ENCODE results near the gene GCHFR. TPM values are rescaled to one million over a fixed set of nuclear protein-coding genes. Genes with fewer than 3 reads are reported as not detected.

Gene GCHFR
- total and polyA plus RNA-seq, 2 donors (not counting 3 experiments of a cell fraction or from before 2014, with no cell fraction given) = 6.3 to 14.2 TPM

- H4K20me1 ChIP-seq (replicated peaks; ENCODE audit: control insufficient read depth, extremely low read depth, insufficient read depth, low read length) = no peaks in the 10 kb centered on the region
- H3K4me1 ChIP-seq (ENCODE audit: control insufficient read depth, extremely low read depth, insufficient read depth, low read length) = no peaks in the 10 kb centered on the region
- H3K4me3 ChIP-seq (replicated peaks in 1 of 3; ENCODE audit: insufficient read depth in 1 of 3, low read depth in 1 of 3, low read length in 3 of 3) = no peak overlapping the region
- no peaks in the 10 kb centered on the region for H3K79me2 ChIP-seq (ENCODE audit: control insufficient read depth, insufficient read depth, low read length)
- no peaks in the 10 kb centered on the region for H3K9me1 ChIP-seq (replicated peaks; ENCODE audit: control insufficient read depth, extremely low read depth, insufficient read depth, low read length)
- no peaks in the 10 kb centered on the region for H3K27me3 ChIP-seq (ENCODE audit: control insufficient read depth in 2 of 2, insufficient read depth in 2 of 2, low read length in 2 of 2)
- H3K9me3 ChIP-seq (replicated peaks; ENCODE audit: control insufficient read depth, insufficient read depth, low read length) = no peaks in the 10 kb centered on the region
- H3K4me2 ChIP-seq (ENCODE audit: insufficient read depth, low read length) = no peak overlapping the region
- no peak overlapping the region for H3K27ac ChIP-seq (ENCODE audit: insufficient read depth, low read depth, low read length)
- dilution Hi-C loops (cut with MboI; ENCODE audit: extremely low pct_ligation_motif_present, low sequenced_read_pairs) = no loop called here
- H3K9ac ChIP-seq (replicated peaks; ENCODE audit: extremely low read depth, insufficient read depth, low read length) = no peak overlapping the region
- H2AFZ ChIP-seq (ENCODE audit: low read depth, low read length) = no peak overlapping the region
- no TSS peak for BruUV-seq (replicated peaks)
- intact Hi-C loops (cut with micrococcal nuclease) = no loop called here
- H3K36me3 ChIP-seq (ENCODE audit: control insufficient read depth in 2 of 2, extremely low read depth in 1 of 2, insufficient read depth in 2 of 2, low read length in 2 of 2) = peaks cover 0 to 11% of the 10 kb centered on the region in 2 experiments
- FAIRE-seq (no peak), DNase-seq (ENCODE audit: low read depth, low spot score) (no peak)
- TF ChIP-seq JUN (IDR thresholded peaks at IDR 0.05; ENCODE audit: borderline replicate concordance, insufficient read depth, insufficient read length, low read depth) (no peak), GATA2 (IDR thresholded peaks at IDR 0.05; ENCODE audit: insufficient read depth, insufficient read length, low read depth, low read length) (no peak), FOS (IDR thresholded peaks at IDR 0.05; ENCODE audit: borderline replicate concordance, insufficient read depth, low read length) (no peak), MYC (IDR thresholded peaks at IDR 0.05; ENCODE audit: low read depth, low read length) (no peak), POLR2AphosphoS5 (IDR thresholded peaks at IDR 0.05; ENCODE audit: insufficient read depth, low read depth, low read length) (no peak), POLR2A (IDR thresholded peaks at IDR 0.05; ENCODE audit: low read depth, low read length) (no peak), MAX (IDR thresholded peaks at IDR 0.05; ENCODE audit: insufficient read depth, insufficient read length) (no peak)
- ChIA-PET POLR2A (no interaction called here), CTCF (interaction anchor here (2.2 kb wide), 1 partner anchor 22 kb away, joined by 4 read pairs; the partner anchor contains the start of gene RAD51)
Observed at GRCh38 chr15:40716165-40716564, 47.7 kb upstream of the GCHFR start.

- Histone ChIP-seq H3K27ac (ENCODE audit: insufficient read depth, low read depth, low read length) (no peak overlapping the region), H3K9me3 (replicated peaks; ENCODE audit: control insufficient read depth, insufficient read depth, low read length) (no peaks in the 10 kb centered on the region), H3K4me1 (ENCODE audit: control insufficient read depth, extremely low read depth, insufficient read depth, low read length) (peaks cover 7% of the 10 kb centered on the region), H3K4me3 (replicated peaks in 1 of 3; ENCODE audit: insufficient read depth in 1 of 3, low read depth in 1 of 3, low read length in 3 of 3) (no peak overlapping the region), H3K9ac (replicated peaks; ENCODE audit: extremely low read depth, insufficient read depth, low read length) (no peak overlapping the region), H4K20me1 (replicated peaks; ENCODE audit: control insufficient read depth, extremely low read depth, insufficient read depth, low read length) (no peaks in the 10 kb centered on the region), H3K27me3 (ENCODE audit: control insufficient read depth in 2 of 2, insufficient read depth in 2 of 2, low read length in 2 of 2) (no peaks in the 10 kb centered on the region), H3K4me2 (ENCODE audit: insufficient read depth, low read length) (no peak overlapping the region), H3K36me3 (ENCODE audit: control insufficient read depth in 2 of 2, extremely low read depth in 1 of 2, insufficient read depth in 2 of 2, low read length in 2 of 2) (peaks cover 0 to 2% of the 10 kb centered on the region in 2 experiments), H3K79me2 (ENCODE audit: control insufficient read depth, insufficient read depth, low read length) (no peaks in the 10 kb centered on the region), H3K9me1 (replicated peaks; ENCODE audit: control insufficient read depth, extremely low read depth, insufficient read depth, low read length) (no peaks in the 10 kb centered on the region), H2AFZ (ENCODE audit: low read depth, low read length) (no peak overlapping the region)
- FAIRE-seq = peak; percentile 40
- BruUV-seq (replicated peaks) = no TSS peak
- CTCF ChIA-PET = interaction anchor here (0.9 to 1.3 kb wide), 4 partner anchors 10 to 214 kb away, joined by 3 read pairs; no protein-coding TSS in a partner anchor
- intact Hi-C loops (cut with micrococcal nuclease) (no loop called here), dilution Hi-C loops (cut with MboI; ENCODE audit: extremely low pct_ligation_motif_present, low sequenced_read_pairs) (no loop called here)
- DNase-seq (ENCODE audit: low read depth, low spot score) = peak; percentile 62
- POLR2A ChIA-PET = interaction anchor here (0.5 kb wide), 1 partner anchor 132 kb away, joined by 3 read pairs; no protein-coding TSS in a partner anchor
- TF ChIP-seq POLR2A (IDR thresholded peaks at IDR 0.05; ENCODE audit: low read depth, low read length) (no peak), EZH2 (IDR thresholded peaks at IDR 0.05; ENCODE audit: borderline replicate concordance, low read depth, low read length, severe bottlenecking) (no peak), MYC (IDR thresholded peaks at IDR 0.05; ENCODE audit: low read depth, low read length) (no peak), GATA2 (IDR thresholded peaks at IDR 0.05; ENCODE audit: insufficient read depth, insufficient read length, low read depth, low read length) (no peak), JUN (IDR thresholded peaks at IDR 0.05; ENCODE audit: borderline replicate concordance, insufficient read depth, insufficient read length, low read depth) (no peak), FOS (IDR thresholded peaks at IDR 0.05; ENCODE audit: borderline replicate concordance, insufficient read depth, low read length) (no peak), POLR2AphosphoS5 (IDR thresholded peaks at IDR 0.05; ENCODE audit: insufficient read depth, low read depth, low read length) (no peak), CTCF (IDR thresholded peaks at IDR 0.05; ENCODE audit: extremely low read depth in 1 of 2, insufficient read depth in 1 of 2, low read depth in 1 of 2, low read length in 2 of 2) (no peak), MAX (IDR thresholded peaks at IDR 0.05; ENCODE audit: insufficient read depth, insufficient read length) (no peak)
Observed at GRCh38 chr15:40721701-40722100, 42.2 kb upstream of the GCHFR start.
